ENCODE measurements around the gene OMA1.

OMA1 gene

GRCh38 chr1:58465176-58465575 is 81.3 kb downstream of the OMA1 start (continued):
- TF ChIP-seq, protein P1, sequence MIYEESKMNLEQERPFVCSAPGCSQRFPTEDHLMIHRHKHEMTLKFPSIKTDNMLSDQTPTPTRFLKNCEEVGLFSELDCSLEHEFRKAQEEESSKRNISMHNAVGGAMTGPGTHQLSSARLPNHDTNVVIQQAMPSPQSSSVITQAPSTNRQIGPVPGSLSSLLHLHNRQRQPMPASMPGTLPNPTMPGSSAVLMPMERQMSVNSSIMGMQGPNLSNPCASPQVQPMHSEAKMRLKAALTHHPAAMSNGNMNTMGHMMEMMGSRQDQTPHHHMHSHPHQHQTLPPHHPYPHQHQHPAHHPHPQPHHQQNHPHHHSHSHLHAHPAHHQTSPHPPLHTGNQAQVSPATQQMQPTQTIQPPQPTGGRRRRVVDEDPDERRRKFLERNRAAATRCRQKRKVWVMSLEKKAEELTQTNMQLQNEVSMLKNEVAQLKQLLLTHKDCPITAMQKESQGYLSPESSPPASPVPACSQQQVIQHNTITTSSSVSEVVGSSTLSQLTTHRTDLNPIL (CRISPR knock-in tag; IDR thresholded peaks at IDR 0.05; ENCODE audit: low read depth) = no peak
- no peak for TF ChIP-seq CSRNP3 (CRISPR knock-in tag; IDR thresholded peaks at IDR 0.05)

DNA sequence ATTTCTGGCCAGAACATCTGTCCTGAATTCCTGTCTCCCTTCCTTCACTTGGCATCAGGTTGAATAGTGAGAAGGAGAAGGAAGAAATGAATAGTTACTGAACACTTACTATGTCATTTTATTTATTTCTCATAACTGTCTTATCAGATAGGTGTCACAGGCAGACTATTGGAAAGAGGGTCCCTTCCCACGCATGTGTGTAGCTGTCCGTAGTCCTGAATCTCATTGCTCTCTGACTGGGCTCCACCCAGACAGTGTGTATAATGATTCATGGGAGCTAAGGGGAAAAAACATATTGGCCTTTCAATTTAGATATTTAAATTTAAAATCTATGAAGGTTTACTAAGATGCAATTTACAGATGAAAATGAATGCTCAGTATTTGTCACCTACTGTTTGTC is 86.1 kb downstream of the OMA1 start:
- TF ChIP-seq, protein P2, sequence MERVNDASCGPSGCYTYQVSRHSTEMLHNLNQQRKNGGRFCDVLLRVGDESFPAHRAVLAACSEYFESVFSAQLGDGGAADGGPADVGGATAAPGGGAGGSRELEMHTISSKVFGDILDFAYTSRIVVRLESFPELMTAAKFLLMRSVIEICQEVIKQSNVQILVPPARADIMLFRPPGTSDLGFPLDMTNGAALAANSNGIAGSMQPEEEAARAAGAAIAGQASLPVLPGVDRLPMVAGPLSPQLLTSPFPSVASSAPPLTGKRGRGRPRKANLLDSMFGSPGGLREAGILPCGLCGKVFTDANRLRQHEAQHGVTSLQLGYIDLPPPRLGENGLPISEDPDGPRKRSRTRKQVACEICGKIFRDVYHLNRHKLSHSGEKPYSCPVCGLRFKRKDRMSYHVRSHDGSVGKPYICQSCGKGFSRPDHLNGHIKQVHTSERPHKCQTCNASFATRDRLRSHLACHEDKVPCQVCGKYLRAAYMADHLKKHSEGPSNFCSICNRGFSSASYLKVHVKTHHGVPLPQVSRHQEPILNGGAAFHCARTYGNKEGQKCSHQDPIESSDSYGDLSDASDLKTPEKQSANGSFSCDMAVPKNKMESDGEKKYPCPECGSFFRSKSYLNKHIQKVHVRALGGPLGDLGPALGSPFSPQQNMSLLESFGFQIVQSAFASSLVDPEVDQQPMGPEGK (CRISPR knock-in tag; IDR thresholded peaks at IDR 0.05; ENCODE audit: borderline replicate concordance) = no peak
- TF ChIP-seq TSHZ2 (CRISPR knock-in tag; IDR thresholded peaks at IDR 0.05) (no peak), ZNF70 (CRISPR knock-in tag; IDR thresholded peaks at IDR 0.05) (no peak), OSR1 (CRISPR knock-in tag; IDR thresholded peaks at IDR 0.05) (no peak), ZNF8 (CRISPR knock-in tag; IDR thresholded peaks at IDR 0.05) (no peak), ZC3H10 (CRISPR knock-in tag; IDR thresholded peaks at IDR 0.05) (no peak), ZFP3 (CRISPR knock-in tag; IDR thresholded peaks at IDR 0.05) (no peak), ISL1 (CRISPR knock-in tag; IDR thresholded peaks at IDR 0.05) (no peak), TCF4 (CRISPR knock-in tag; IDR thresholded peaks at IDR 0.05; ENCODE audit: borderline replicate concordance) (no peak), POU6F1 (CRISPR knock-in tag; IDR thresholded peaks at IDR 0.05; ENCODE audit: borderline replicate concordance, low read depth) (no peak), BACH2 (CRISPR knock-in tag; IDR thresholded peaks at IDR 0.05; ENCODE audit: borderline replicate concordance) (no peak), RARB (CRISPR knock-in tag; IDR thresholded peaks at IDR 0.05) (no peak), SNAI2 (CRISPR knock-in tag; IDR thresholded peaks at IDR 0.05) (no peak), ESRRG (CRISPR knock-in tag; IDR thresholded peaks at IDR 0.05) (no peak), ARNTL (CRISPR knock-in tag; IDR thresholded peaks at IDR 0.05; ENCODE audit: borderline replicate concordance, low read depth) (no peak), PPARA (CRISPR knock-in tag; IDR thresholded peaks at IDR 0.05; ENCODE audit: borderline replicate concordance) (no peak)
- TF ChIP-seq, protein P1 (CRISPR knock-in tag; IDR thresholded peaks at IDR 0.05; ENCODE audit: low read depth) = no peak
- 0 out of 3 replicates have a peak, but pooled peaks have one; percentile 36 for ATAC-seq

GRCh38 chr1:58459911-58460310 is 86.6 kb downstream of the OMA1 start:
- TF ChIP-seq RARB (CRISPR knock-in tag; IDR thresholded peaks at IDR 0.05) = no peak
- no peak for TF ChIP-seq TCF4 (CRISPR knock-in tag; IDR thresholded peaks at IDR 0.05; ENCODE audit: borderline replicate concordance)
- no peak for TF ChIP-seq OSR1 (CRISPR knock-in tag; IDR thresholded peaks at IDR 0.05)
- TF ChIP-seq ZC3H10 (CRISPR knock-in tag; IDR thresholded peaks at IDR 0.05) = no peak
- no peak for TF ChIP-seq SNAI2 (CRISPR knock-in tag; IDR thresholded peaks at IDR 0.05)
- TF ChIP-seq ZNF70 (CRISPR knock-in tag; IDR thresholded peaks at IDR 0.05) = no peak
- TF ChIP-seq TSHZ2 (CRISPR knock-in tag; IDR thresholded peaks at IDR 0.05) = no peak
- no peak for TF ChIP-seq CSDC2 (CRISPR knock-in tag; IDR thresholded peaks at IDR 0.05)
- TF ChIP-seq ISL1 (CRISPR knock-in tag; IDR thresholded peaks at IDR 0.05) = no peak
- TF ChIP-seq BACH2 (CRISPR knock-in tag; IDR thresholded peaks at IDR 0.05; ENCODE audit: borderline replicate concordance) = no peak
- ATAC-seq = no peak
